SK-N-MC (cell line): Measurements from ENCODE around the gene TTC39A.

Experiments
- EZH2 ChIP-seq: fragments of 200-600 bp; sonication (generic); IDR thresholded peaks from one replicate; pipeline ENCODE4 v1.6.1; 2017; ENCODE audit warnings: antibody characterized with exemption
- POLR2AphosphoS5 ChIP-seq: IDR thresholded peaks from 2 replicates; pipeline ENCODE4 v1.6.1; 2012; ENCODE audit warnings: mild to moderate bottlenecking, low read depth, low read length, borderline replicate concordance

DNA sequence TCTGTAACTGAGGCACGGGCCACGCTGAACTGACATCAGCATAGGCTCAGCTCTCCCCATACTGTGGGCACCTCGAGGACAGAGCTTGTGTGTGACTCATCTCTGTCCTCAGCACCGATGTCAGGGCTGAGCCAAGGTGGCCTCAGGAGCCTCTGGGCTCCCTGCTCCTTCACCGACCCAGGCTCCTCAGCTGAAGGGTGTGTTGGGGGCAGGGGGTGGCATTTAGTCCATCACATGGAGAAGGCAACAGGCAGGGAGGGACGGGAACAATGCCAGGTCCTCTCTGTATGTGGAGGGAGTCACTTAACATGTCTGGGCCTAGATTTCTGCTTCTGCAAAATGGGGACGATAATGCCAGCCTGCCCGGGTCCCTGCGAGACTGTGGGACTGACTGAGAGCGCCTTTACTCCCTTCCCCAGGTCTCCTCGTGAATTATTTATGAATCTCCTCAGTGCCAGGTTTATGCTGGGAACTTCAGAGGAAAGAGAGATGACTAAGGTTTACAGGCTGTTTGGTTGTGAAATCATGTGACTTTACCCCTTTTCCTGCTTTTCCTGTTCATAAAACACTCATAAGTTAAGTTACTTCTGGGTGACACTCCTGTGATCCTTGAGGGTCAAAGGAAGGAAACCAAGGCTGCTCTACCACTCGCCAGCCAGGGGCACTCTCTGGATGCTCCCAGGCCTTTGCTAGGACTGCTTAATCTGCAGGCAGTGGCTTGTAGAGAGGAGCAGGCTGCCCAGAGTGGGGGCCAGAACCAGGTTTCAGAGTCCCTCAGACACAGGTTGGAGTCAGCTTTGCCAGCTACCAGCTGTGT is 16.2 kb downstream of the TTC39A start:
- TF ChIP-seq POLR2AphosphoS5: no peak
- no peak for TF ChIP-seq EZH2
